Measurements from ENCODE around the gene CPOX.

- no peak for TF ChIP-seq CTCF (IDR thresholded peaks at IDR 0.05)
- TF ChIP-seq POLR2A (IDR thresholded peaks at IDR 0.05), result no peak
These were observed 1.4 kb upstream of the CPOX start for GRCh38 chr3:98594628-98595324.

All from heart left ventricle (tissue), 13 donors.